H9 (cell line): ENCODE results near the gene HMG20B. TPM values are rescaled to one million over a fixed set of nuclear protein-coding genes. Genes with fewer than 3 reads are reported as not detected.

Experiments
- DNase-seq: peaks from one replicate; pipeline ENCODE4 v3.0.0-alpha.2; 2017
- H2AFZ ChIP-seq: one replicate; pipeline ENCODE4 v1.6.1; 2013; ENCODE audit warnings: mild to moderate bottlenecking, low read length, control low read depth, moderate library complexity
- H2AK5ac ChIP-seq: 2 replicates; pipeline ENCODE4 v1.6.1; 2013; ENCODE audit warnings: low read length, control low read depth, mixed read lengths; ENCODE audit not compliant: insufficient read length
- H2BK120ac ChIP-seq: one replicate; pipeline ENCODE4 v1.6.1; 2013; ENCODE audit warnings: low read depth, mild to moderate bottlenecking, low read length, control low read depth, inconsistent platforms; ENCODE audit not compliant: poor library complexity, severe bottlenecking
- H2BK12ac ChIP-seq: 2 replicates; pipeline ENCODE4 v1.6.1; 2013; ENCODE audit warnings: low read length, control low read depth, mixed read lengths, low read depth; ENCODE audit not compliant: insufficient read length
- H2BK15ac ChIP-seq: 2 replicates; pipeline ENCODE4 v1.6.1; 2013; ENCODE audit warnings: low read depth, low read length, control low read depth
- H2BK20ac ChIP-seq: one replicate; pipeline ENCODE4 v1.6.1; 2013; ENCODE audit warnings: low read depth, mild to moderate bottlenecking, low read length, control low read depth, inconsistent platforms; ENCODE audit not compliant: poor library complexity, severe bottlenecking
- H2BK5ac ChIP-seq: 2 replicates; pipeline ENCODE4 v1.6.1; 2013; ENCODE audit warnings: low read length, control low read depth, mixed read lengths; ENCODE audit not compliant: insufficient read length
- H3K14ac ChIP-seq: 2 replicates; pipeline ENCODE4 v1.6.1; 2013; ENCODE audit warnings: low read length, control low read depth; ENCODE audit not compliant: insufficient read depth
- H3K18ac ChIP-seq: 2 replicates; pipeline ENCODE4 v1.6.1; 2013; ENCODE audit warnings: low read depth, mild to moderate bottlenecking, mixed read lengths, low read length, control low read depth; ENCODE audit not compliant: insufficient read length
- H3K23ac ChIP-seq: 2 replicates; pipeline ENCODE4 v1.6.1; 2013; ENCODE audit warnings: low read length, control low read depth, mixed read lengths, low read depth; ENCODE audit not compliant: insufficient read length
- H3K23me2 ChIP-seq: 2 replicates; pipeline ENCODE4 v1.6.1; 2013; ENCODE audit warnings: low read depth, mild to moderate bottlenecking, mixed read lengths, low read length, control low read depth; ENCODE audit not compliant: insufficient read length, poor library complexity, severe bottlenecking
- H3K27ac ChIP-seq: 2 replicates; pipeline ENCODE4 v1.5.1; 2013; ENCODE audit warnings: low read length, control low read depth, mixed read lengths, low read depth; ENCODE audit not compliant: insufficient read length
- H3K27me3 ChIP-seq: 2 replicates; pipeline ENCODE4 v1.6.1; 2013; ENCODE audit warnings: low read length, control low read depth, inconsistent platforms; ENCODE audit not compliant: insufficient read depth
- H3K4ac ChIP-seq: 2 replicates; pipeline ENCODE4 v1.6.1; 2013; ENCODE audit warnings: low read depth, mild to moderate bottlenecking, control low read depth, inconsistent platforms, low read length, moderate library complexity
- H3K4me1 ChIP-seq: 2 replicates; pipeline ENCODE4 v1.6.1; 2013; ENCODE audit warnings: low read length, control low read depth, inconsistent platforms; ENCODE audit not compliant: insufficient read depth
- H3K4me2 ChIP-seq: 2 replicates; pipeline ENCODE4 v1.6.1; 2013; ENCODE audit warnings: low read length, control low read depth, mixed read lengths; ENCODE audit not compliant: insufficient read length, insufficient read depth
- H3K56ac ChIP-seq: 2 replicates; pipeline ENCODE4 v1.6.1; 2013; ENCODE audit warnings: low read depth, mild to moderate bottlenecking, mixed read lengths, low read length, control low read depth; ENCODE audit not compliant: insufficient read length
- H3K79me1 ChIP-seq: 2 replicates; pipeline ENCODE4 v1.6.1; 2013; ENCODE audit warnings: low read depth, mild to moderate bottlenecking, moderate library complexity, low read length, control low read depth, inconsistent platforms; ENCODE audit not compliant: insufficient read depth, poor library complexity, severe bottlenecking
- H3K79me2 ChIP-seq: 2 replicates; pipeline ENCODE4 v1.6.1; 2013; ENCODE audit warnings: low read length, control low read depth, inconsistent platforms; ENCODE audit not compliant: insufficient read depth
- H3K9ac ChIP-seq: 2 replicates; pipeline ENCODE4 v1.6.1; 2013; ENCODE audit warnings: low read length, control low read depth, mixed read lengths; ENCODE audit not compliant: insufficient read length; ENCODE audit errors: extremely low read depth
- H3K9me3 ChIP-seq: one replicate; pipeline ENCODE4 v1.6.1; 2013; ENCODE audit warnings: low read depth, low read length, inconsistent platforms; ENCODE audit not compliant: control insufficient read depth
- H3T11ph ChIP-seq: one replicate; pipeline ENCODE4 v1.6.1; 2013; ENCODE audit warnings: mild to moderate bottlenecking, low read length, control low read depth, inconsistent platforms
- H4K20me1 ChIP-seq: one replicate; pipeline ENCODE4 v1.6.1; 2013; ENCODE audit not compliant: control insufficient read depth, insufficient read length, insufficient read depth
- H4K5ac ChIP-seq: 2 replicates; pipeline ENCODE4 v1.6.1; 2013; ENCODE audit warnings: low read depth, mild to moderate bottlenecking, mixed read lengths, low read length, control low read depth; ENCODE audit not compliant: insufficient read length
- H4K8ac ChIP-seq: replicated peaks from 2 replicates; pipeline ENCODE4 v1.6.1; 2013; ENCODE audit warnings: low read length, control low read depth, mixed read lengths, low read depth; ENCODE audit not compliant: insufficient read length
- H4K91ac ChIP-seq: 2 replicates; pipeline ENCODE4 v1.6.1; 2013; ENCODE audit warnings: low read depth, mild to moderate bottlenecking, moderate library complexity, mixed read lengths, low read length, control low read depth; ENCODE audit not compliant: insufficient read length
- H3K27ac Mint-ChIP-seq, 3 experiments: 2 replicates in 2 of 3; 3 replicates in 1 of 3; pipeline ENCODE4 v1.8.0; 2020 to 2021; ENCODE audit warnings: mixed read lengths in 3 of 3, mild to moderate bottlenecking in 1 of 3, moderate library complexity in 1 of 3
- H3K27me3 Mint-ChIP-seq: 2 replicates; pipeline ENCODE4 v1.8.0; 2021; ENCODE audit warnings: low read depth, mild to moderate bottlenecking, moderate library complexity, mixed read lengths
- H3K36me3 Mint-ChIP-seq, 3 experiments: 2 replicates in 2 of 3; 3 replicates in 1 of 3; pipeline ENCODE4 v1.8.0; 2020 to 2021; ENCODE audit warnings: low read depth in 3 of 3, mixed read lengths in 3 of 3; ENCODE audit not compliant: insufficient read depth in 1 of 3
- H3K4me1 Mint-ChIP-seq, 2 experiments: 2 replicates each; pipeline ENCODE4 v1.8.0; 2020; ENCODE audit warnings: mixed read lengths in 2 of 2
- H3K4me3 Mint-ChIP-seq, 2 experiments: 2 replicates in 1 of 2; 3 replicates in 1 of 2; pipeline ENCODE4 v1.8.0; 2020 to 2021; ENCODE audit warnings: mild to moderate bottlenecking in 2 of 2, mixed read lengths in 2 of 2, moderate library complexity in 1 of 2
- H3K9me3 Mint-ChIP-seq, 2 experiments: 2 replicates in 1 of 2; 3 replicates in 1 of 2; pipeline ENCODE4 v1.8.0; 2020; ENCODE audit warnings: mild to moderate bottlenecking in 2 of 2, mixed read lengths in 2 of 2, moderate library complexity in 1 of 2
- CTCF ChIP-seq: fragments of 200-600 bp; sonication (generic); conservative IDR thresholded peaks from 3 replicates; pipeline ENCODE4 v1.8.0; 2021; ENCODE audit warnings: antibody characterized with exemption, mild to moderate bottlenecking
- WGBS: extraction: QIAGEN DNeasy Blood & Tissue Kit; methylation state at CpG from one replicate; pipeline ENCODE4 v1.1.7; 2013; ENCODE audit warnings: missing lambda C conversion rate, low lambda C conversion rate, mixed read lengths; ENCODE audit not compliant: insufficient read length; ENCODE audit errors: extremely low coverage; 5-methylcytosine and 5-hydroxymethylcytosine counted together
- total RNA-seq: library from RNA; stranded (reverse); gene quantifications from 2 replicates; pipeline ENCODE4 v1.2.1, GENCODE V29; 2021

HMG20B gene
- total RNA-seq, 1 experiment from 2014 or later = 58.1 TPM

GRCh38 chr19:3557461-3558248, 15.1 kb upstream of the HMG20B start, which contains the start of gene MFSD12:
Gene MFSD12 (minus strand): TSS chr19:3557586. CDS start chr19:3557403, 183 bp downstream.
- WGBS = no CpG with 5 or more reads among the region's 81 CpGs
- Mint-ChIP-seq H3K27ac (no peak within 1 kb of the TSS), H3K27me3 (peaks cover 45% of the 10 kb centered on the region), H3K4me3 (peak within 1 kb of the TSS; percentile 86 to 97), H3K9me3 (no peaks in the 10 kb centered on the region), H3K36me3 (0 out of 7 replicates have a peak, but pooled peaks cover 0 to 5% (median 0%) of the 10 kb centered on the region in 3 experiments), H3K4me1 (peaks cover 12 to 15% of the 10 kb centered on the region in 2 experiments)
- Histone ChIP-seq H4K5ac (no peak within 1 kb of the TSS), H3K9ac (no peak within 1 kb of the TSS), H3K4me1 (no peaks in the 10 kb centered on the region), H3K27ac (no peak within 1 kb of the TSS), H3K79me1 (no peaks in the 10 kb centered on the region), H4K91ac (no peak within 1 kb of the TSS), H2BK120ac (no peak within 1 kb of the TSS), H3T11ph (no peak within 1 kb of the TSS), H2BK15ac (no peak within 1 kb of the TSS), H3K14ac (peak within 1 kb of the TSS; percentile 39), H3K27me3 (no peaks in the 10 kb centered on the region; the same call in 1 of the 2 replicates), H3K18ac (no peak within 1 kb of the TSS), H4K8ac (no peak within 1 kb of the TSS), H2AK5ac (no peak within 1 kb of the TSS), H3K4me2 (peak within 1 kb of the TSS; percentile 69), H3K56ac (no peak within 1 kb of the TSS), H2BK20ac (no peak within 1 kb of the TSS), H3K4ac (no peak within 1 kb of the TSS), H2AFZ (no peak within 1 kb of the TSS), H3K9me3 (no peaks in the 10 kb centered on the region), H4K20me1 (peaks cover 3% of the 10 kb centered on the region), H3K79me2 (no peaks in the 10 kb centered on the region), H3K23ac (no peak within 1 kb of the TSS), H2BK5ac (no peak within 1 kb of the TSS), H2BK12ac (no peak within 1 kb of the TSS), H3K23me2 (peaks cover 8% of the 10 kb centered on the region)
- peak; percentile 90 for DNase-seq
- TF ChIP-seq CTCF = no peak
